Retinal pigment epithelial cell (primary cell): ENCODE measurements around the gene SLC7A4.
"Not testable (repeated sequence)": the region's sequence is repeated elsewhere in the genome, so short reads cannot be mapped to it uniquely, and the experiment has no call there.

Experiments used
- DNase-seq: peaks from one replicate; pipeline ENCODE4 v3.0.0-alpha.2; 2010; ENCODE audit warnings: low read depth
- H3K4me3 ChIP-seq: 2 replicates; pipeline ENCODE4 v1.5.1; 2011; ENCODE audit warnings: mild to moderate bottlenecking, low read length, control low read depth, moderate library complexity
- CTCF ChIP-seq: conservative IDR thresholded peaks from 2 replicates; pipeline ENCODE4 v1.5.1; 2011; ENCODE audit warnings: low read depth, low read length, control low read depth, inconsistent platforms

SLC7A4 gene

GRCh38 chr22:21075516-21076138, 43.3 kb upstream of the SLC7A4 start:
- H3K4me3 ChIP-seq: no peak overlapping the region
- TF ChIP-seq CTCF: no peak
- no peak for DNase-seq

- no peak for TF ChIP-seq CTCF
- no peak for DNase-seq
- H3K4me3 ChIP-seq: no peak overlapping the region
These were observed 41.8 kb upstream of the SLC7A4 start for GRCh38 chr22:21074102-21074715.

GRCh38 chr22:21073482-21073881, 41.1 kb upstream of the SLC7A4 start:
- TF ChIP-seq CTCF: no peak
- H3K4me3 ChIP-seq: no peak overlapping the region
- DNase-seq: no peak

GRCh38 chr22:21073023-21073422, 40.7 kb upstream of the SLC7A4 start:
- no peak for TF ChIP-seq CTCF
- H3K4me3 ChIP-seq: no peak overlapping the region
- no peak for DNase-seq

- H3K4me3 ChIP-seq, DNase-seq: not testable (repeated sequence)
These were observed 39.4 kb upstream of the SLC7A4 start for GRCh38 chr22:21071796-21072195.

- TF ChIP-seq CTCF: no peak
- no peak overlapping the region for H3K4me3 ChIP-seq
- DNase-seq: no peak
These were observed 38.6 kb upstream of the SLC7A4 start for GRCh38 chr22:21070690-21071615.

GRCh38 chr22:21069375-21069774, 37.0 kb upstream of the SLC7A4 start:
- H3K4me3 ChIP-seq: no peak overlapping the region
- TF ChIP-seq CTCF: no peak
- DNase-seq: no peak
